GM21367 (cell line): ENCODE measurements around the gene TBX15.

ENCODE experiments used
- ATAC-seq: cut with Tn5 transposase; IDR thresholded peaks from one replicate; pipeline ENCODE4 v1.9.1; 2021; ENCODE audit not compliant: unreplicated experiment

TBX15 gene

GRCh38 chr1:119002028-119002686 lies 14.0 kb upstream of the TBX15 start:
- no peak for ATAC-seq

DNA sequence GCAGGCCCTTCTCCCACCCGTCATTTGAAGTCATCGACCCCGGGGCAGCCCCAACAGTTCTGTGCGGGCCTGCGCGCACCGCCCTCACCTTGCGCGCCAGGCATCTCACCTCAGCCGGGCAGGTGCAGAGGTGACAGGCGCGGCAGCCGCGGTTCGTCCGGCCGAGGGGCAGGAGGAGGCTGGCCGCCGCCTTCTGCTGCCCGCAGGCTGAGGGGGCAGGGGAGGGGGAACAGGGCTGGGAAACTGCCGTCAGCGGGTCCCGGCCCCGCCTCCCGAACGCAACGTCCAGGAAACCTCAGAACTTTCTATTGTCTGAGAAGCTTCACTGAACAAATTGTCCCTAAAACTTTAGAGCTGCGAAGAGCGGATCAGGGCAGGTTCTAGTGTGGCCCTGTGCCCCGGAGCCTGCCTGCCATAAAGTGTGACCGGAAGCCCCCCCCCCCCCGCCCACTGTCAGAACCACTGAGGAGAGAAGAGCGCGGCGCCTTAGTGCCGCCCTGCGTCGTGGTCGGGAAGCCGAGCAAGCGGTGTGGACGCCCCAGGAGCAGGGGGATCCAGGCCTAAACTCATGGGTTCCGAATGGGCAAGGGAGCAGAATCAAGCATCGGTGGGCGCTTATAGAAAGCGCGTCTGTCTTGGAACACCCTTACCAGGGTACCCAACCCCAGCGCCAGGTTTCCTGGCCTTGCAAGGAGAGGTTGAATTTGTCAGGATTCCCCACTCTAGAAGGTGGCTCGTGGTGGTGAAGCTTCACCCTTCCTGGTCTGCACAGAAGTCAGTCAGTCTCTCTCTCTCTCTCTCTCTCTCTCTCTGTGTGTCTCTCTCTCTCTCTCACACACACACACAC lies 13.3 kb upstream of the TBX15 start:
- ATAC-seq = no peak

GRCh38 chr1:119000371-119001180 lies 12.4 kb upstream of the TBX15 start:
- ATAC-seq = no peak

DNA sequence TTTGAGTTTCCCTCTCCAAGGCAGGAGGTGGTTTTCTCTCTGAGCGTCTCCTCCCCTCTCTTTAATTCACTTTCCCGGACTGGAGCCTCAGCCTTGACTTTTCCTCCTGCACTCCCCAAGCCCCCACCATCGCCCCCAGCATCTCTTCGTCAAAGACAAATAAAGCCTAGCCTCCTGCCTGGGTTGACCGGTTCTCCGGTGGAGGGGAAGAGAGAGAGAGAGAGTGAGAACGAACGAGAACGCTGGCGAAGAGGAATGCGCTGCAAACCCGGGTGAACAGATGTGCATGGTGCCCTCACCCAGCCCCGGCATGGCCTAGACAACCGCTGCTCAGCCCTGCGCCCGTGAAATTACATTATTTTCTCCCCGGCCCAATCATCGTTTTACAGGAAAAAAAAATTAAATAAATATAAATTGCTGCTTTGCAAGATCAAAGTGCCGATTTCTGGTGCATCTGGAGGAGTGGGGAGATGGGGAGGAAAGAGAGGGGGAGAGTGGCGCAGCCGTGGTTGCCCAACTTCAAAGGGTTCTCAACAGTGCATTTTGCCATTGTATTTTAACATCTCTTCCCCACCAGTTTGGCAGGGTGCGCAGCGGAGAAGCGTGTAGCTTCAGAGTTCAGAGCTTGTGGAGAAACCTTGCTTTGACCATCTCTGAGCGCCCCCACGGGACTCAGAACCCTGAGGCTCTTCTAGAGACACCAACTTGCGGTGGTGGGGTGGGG lies 11.4 kb upstream of the TBX15 start:
- no peak for ATAC-seq

- no peak for ATAC-seq
These were observed 10.0 kb upstream of the TBX15 start for GRCh38 chr1:118998171-118998570.

GRCh38 chr1:118997225-118997624 lies 9.1 kb upstream of the TBX15 start:
- ATAC-seq = no peak

GRCh38 chr1:118995312-118996016 lies 7.3 kb upstream of the TBX15 start:
- no peak for ATAC-seq

DNA sequence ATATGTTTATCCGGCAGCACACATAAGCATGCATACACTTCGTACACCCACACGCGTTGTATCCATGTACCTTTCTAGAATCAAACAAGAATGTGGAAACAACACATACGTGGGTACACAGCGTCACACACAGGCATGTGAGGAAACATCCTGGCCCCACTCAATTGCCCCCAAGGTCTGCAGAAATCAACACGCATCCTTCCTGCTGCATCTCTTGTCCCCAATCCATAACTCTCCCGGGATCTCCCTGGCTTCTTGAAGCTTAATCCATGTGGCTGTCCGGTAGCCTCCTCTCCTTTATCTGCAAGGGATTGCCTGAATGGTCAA lies 5.5 kb upstream of the TBX15 start:
- ATAC-seq = no peak

DNA sequence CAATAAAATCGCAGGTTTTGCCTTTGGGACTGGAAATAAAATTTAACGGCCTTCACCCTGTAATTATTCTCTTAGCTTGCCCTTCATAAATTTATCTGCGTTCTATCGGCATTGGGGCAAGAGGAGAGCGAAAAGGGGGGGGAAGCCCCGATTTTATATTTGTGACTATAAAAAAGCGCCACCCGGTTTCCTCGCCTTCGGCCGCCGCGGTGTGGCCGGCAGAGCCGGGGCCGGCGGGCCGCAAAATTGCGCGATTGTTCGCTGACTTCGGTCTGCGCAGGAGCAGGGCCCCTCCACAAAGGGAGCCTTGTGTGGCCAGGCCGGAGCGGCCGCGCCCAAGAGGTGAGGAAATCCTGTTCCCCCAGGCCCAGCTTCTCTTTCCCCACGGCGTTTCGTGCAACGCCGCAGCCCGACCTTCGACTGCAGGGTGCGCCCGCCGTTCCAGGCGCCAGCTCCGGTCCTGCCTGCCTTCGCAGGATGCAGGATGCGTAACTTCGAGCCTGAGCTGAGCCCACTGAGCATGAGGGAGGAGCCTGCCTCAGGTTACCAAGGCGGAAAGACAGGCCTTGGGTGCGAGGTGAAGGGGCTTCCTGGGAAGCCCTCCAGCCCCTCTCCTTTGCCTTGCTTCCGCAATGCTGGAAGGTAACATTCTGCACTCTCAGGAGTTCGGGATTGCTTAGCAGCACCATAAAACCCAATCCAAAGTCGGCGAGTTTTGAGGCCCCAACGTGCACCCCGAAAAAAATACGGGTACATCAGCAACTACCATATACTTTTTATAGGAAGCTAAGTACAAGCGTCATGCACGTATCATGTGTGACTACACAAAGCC lies 4.9 kb upstream of the TBX15 start:
- no peak for ATAC-seq

DNA sequence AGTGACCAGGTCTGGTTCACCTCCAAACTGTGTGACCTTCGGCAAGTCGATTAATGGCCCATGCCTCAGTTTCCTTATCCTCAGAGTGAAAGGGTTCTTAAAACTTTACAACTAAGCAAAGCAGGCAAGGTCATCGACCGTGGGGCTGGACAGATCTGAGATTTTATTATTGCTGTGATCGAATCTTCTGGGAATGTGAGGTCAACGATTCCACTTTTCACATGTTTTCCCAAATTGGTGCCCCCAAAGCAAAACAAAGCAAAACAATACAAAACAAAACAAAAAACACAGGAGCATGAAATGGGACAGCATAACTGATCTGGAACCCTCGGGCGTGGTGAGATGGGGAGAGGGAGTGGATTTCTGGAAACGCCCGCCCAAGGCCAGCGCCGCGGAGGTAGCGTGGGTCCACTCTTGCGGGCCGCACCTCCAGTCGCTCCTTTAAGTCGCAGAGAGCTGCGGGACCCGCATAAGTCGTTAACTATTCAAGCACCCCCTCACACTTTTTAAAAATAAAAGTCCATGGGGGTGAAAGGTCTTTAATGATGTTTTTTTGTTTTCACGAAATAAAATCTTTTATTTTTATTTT lies 4.2 kb upstream of the TBX15 start:
- ATAC-seq = no peak

GRCh38 chr1:118991448-118991847 lies 3.3 kb upstream of the TBX15 start:
- ATAC-seq = no peak

DNA sequence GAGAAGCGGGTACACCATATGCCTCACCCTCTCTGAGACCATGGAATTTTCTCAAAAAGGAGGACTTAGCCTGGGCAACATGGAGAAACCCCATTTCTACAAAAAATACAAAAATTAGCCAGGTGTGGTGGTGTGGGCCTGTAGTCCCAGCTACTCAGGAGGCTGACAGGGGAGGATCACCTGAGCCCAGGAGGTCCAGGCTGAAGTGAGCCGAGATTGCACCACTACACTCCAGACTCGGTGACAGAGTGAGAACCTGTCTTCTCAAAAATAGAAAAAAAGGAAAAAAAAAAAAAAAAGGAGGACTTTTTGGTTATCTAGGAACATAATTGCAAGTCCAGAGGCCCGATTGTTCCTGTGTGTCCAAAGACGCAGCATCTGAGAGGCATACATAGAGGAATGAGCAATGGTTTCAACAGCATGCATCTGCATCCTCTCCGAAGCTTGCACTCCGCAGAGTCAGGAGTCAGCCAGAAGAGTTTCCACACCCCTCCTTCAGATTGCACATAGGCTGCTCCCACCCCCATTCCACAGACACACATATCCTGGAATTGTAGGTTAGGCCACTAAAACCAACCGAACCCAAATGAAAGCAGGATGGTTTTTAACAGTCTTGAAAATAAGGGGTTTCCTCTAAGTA lies 2.5 kb upstream of the TBX15 start:
- no peak for ATAC-seq

GRCh38 chr1:118989878-118990378 lies 1.8 kb upstream of the TBX15 start:
- ATAC-seq = no peak

DNA sequence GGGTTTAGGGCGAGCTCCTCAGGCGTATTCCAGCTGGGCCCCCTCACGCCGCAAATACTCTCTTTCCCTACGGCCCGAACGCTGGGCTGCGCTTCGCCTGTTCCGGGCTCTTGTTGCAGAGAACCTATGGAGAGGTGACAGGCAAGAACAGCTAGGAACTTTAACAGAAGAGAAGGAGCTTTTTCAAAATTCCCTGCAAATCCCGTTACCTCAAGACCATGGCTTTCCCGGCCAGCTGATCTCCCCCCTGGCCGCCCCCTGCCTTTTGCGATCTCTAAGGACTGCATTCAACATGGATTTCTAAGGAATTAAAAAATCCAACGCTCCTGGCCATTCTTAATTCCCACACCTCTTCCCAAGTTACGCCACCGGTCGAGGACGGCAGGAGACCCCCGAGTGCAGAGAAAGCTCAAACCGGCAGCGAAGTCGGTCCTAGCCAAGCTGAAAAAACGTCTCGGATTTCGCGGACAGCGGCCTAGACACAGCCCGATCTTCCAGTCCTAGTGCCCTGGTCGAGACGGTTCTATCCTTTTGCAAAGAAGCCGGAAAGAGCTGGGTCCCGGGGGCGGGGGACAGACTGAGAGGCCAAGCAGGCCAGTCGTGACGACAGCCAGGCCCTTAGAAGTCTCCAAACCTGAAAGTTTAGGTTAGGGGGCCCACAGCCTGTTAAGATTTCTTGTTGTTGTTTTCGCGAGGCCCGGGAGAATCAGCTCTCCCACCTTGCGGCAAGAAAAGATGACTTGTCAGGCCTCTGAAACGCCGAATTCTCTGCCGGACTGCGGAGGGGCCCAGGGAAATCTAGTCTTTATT lies 1.1 kb upstream of the TBX15 start:
- no peak for ATAC-seq

- no peak for ATAC-seq
These were observed 516 bp downstream of the TBX15 start for GRCh38 chr1:118987468-118988185.

DNA sequence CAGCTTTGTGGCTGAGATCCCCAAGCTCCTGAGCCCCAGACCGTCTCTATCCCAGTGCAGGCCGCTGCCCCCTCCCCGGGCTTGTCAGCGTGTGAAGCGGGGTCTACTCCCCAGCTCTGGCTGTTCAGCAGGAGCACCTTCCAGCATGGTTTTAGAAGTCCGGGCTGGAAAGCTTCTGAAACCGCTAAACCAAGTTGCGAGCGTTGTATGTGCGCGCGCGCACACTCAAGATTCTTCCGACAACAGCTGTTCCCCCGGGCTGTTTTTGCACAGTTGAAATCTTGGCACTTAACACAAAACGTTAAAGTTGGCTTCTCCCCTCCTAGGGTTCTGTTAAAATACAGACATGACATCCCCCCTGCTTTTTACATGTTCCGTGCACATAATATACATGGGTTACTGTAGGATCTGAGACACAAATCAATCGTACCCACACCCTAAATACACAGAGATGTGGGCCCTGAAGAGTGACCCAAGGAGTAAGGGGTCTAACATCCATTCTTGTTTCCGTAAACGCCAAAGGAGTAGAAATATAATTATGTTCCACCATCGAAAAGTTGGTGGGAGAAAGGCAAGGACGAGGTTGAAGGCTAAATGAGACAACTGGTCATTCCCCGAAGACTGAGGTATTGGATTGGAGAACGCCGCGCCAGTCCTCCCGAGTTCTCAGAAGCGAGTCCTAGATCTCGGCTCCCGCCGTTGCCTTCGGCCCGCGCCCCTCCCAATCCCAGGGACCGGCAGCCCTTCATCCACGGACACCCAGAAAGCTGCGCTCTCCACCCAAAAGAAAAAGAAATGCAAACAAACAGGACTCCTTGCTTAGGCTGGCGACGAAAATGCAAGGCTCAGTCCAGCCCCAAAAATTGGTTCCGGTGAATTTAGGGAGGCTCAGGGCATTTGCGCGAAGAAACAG lies 1.3 kb downstream of the TBX15 start:
- no peak for ATAC-seq
